Parathyroid adenoma (tissue), 2 donors: Measurements from ENCODE around the gene SLC13A3.

Experiments used
- H2AFZ ChIP-seq: fragments of 300-600 bp; sonication (generic); one replicate; pipeline ENCODE4 v1.7.0; 2017; ENCODE audit warnings: antibody characterized with exemption, mild to moderate bottlenecking
- H3K27ac ChIP-seq: fragments of 300-600 bp; sonication (generic); one replicate; pipeline ENCODE4 v1.7.0; 2017
- H3K27me3 ChIP-seq: fragments of 300-600 bp; sonication (generic); one replicate; pipeline ENCODE4 v1.7.0; 2017; ENCODE audit warnings: low read length; ENCODE audit not compliant: control insufficient read depth, insufficient read depth
- H3K36me3 ChIP-seq: fragments of 300-600 bp; sonication (generic); one replicate; pipeline ENCODE4 v1.7.0; 2017; ENCODE audit warnings: low read length; ENCODE audit not compliant: control insufficient read depth, insufficient read depth
- H3K4me1 ChIP-seq: fragments of 300-600 bp; sonication (generic); one replicate; pipeline ENCODE4 v1.7.0; 2017; ENCODE audit warnings: control low read depth
- H3K4me2 ChIP-seq: fragments of 300-600 bp; sonication (generic); one replicate; pipeline ENCODE4 v1.7.0; 2017; ENCODE audit warnings: low read length
- H3K4me3 ChIP-seq: fragments of 300-600 bp; sonication (generic); one replicate; pipeline ENCODE4 v1.7.0; 2017; ENCODE audit warnings: low read depth, low read length
- H3K79me2 ChIP-seq: fragments of 300-600 bp; sonication (generic); one replicate; pipeline ENCODE4 v1.7.0; 2017; ENCODE audit warnings: control low read depth
- H3K9ac ChIP-seq: fragments of 300-600 bp; sonication (generic); one replicate; pipeline ENCODE4 v1.7.0; 2017; ENCODE audit warnings: mild to moderate bottlenecking
- H3K9me3 ChIP-seq: fragments of 300-600 bp; sonication (generic); one replicate; pipeline ENCODE4 v1.7.0; 2017; ENCODE audit warnings: low read length; ENCODE audit not compliant: control insufficient read depth
- TF ChIP-seq, protein P1 (sequence below): fragments of 300-600 bp; sonication (generic); IDR thresholded peaks from one replicate; pipeline ENCODE4 v1.7.0; 2017; ENCODE audit warnings: antibody characterized with exemption, mild to moderate bottlenecking
- donor health status: primary hyperparathyroidism.

SLC13A3 gene

DNA sequence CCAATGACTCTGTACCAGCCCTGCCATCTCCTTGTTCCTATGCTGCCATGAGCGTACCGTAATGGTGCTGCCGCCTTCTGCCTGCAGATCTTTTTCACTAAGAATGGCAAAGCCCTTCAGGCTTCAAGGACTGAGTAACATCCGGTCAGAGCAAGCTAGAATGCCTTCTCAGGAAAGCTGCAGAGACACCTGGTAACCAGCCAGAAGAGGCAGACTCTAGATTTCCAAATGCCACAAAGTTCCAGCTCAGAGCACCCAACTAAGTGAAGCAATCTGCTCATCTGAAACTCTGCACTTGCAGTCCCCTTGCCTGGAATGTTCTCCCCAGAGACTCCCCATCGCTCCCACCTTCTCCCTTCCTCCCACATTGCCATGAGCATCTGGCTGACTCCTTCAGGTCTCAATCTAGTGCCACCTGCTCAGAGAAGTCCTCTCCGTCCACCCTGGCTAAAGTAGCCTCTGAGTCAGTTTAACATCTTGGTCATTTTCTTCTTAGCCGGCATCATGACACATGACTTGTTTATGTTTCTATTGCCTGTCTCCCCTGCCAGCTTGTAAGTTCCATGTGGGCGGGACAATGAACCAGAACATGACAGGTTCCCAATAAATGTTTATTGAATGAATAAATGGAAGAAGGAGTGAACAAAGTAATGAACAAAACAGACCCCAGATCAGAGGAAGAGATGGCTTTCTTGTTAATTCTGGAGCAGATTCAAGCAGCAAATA lies 93.9 kb downstream of the SLC13A3 start:
- no peak overlapping the region for H2AFZ ChIP-seq
- TF ChIP-seq, protein P1, sequence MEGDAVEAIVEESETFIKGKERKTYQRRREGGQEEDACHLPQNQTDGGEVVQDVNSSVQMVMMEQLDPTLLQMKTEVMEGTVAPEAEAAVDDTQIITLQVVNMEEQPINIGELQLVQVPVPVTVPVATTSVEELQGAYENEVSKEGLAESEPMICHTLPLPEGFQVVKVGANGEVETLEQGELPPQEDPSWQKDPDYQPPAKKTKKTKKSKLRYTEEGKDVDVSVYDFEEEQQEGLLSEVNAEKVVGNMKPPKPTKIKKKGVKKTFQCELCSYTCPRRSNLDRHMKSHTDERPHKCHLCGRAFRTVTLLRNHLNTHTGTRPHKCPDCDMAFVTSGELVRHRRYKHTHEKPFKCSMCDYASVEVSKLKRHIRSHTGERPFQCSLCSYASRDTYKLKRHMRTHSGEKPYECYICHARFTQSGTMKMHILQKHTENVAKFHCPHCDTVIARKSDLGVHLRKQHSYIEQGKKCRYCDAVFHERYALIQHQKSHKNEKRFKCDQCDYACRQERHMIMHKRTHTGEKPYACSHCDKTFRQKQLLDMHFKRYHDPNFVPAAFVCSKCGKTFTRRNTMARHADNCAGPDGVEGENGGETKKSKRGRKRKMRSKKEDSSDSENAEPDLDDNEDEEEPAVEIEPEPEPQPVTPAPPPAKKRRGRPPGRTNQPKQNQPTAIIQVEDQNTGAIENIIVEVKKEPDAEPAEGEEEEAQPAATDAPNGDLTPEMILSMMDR, result no peak

DNA sequence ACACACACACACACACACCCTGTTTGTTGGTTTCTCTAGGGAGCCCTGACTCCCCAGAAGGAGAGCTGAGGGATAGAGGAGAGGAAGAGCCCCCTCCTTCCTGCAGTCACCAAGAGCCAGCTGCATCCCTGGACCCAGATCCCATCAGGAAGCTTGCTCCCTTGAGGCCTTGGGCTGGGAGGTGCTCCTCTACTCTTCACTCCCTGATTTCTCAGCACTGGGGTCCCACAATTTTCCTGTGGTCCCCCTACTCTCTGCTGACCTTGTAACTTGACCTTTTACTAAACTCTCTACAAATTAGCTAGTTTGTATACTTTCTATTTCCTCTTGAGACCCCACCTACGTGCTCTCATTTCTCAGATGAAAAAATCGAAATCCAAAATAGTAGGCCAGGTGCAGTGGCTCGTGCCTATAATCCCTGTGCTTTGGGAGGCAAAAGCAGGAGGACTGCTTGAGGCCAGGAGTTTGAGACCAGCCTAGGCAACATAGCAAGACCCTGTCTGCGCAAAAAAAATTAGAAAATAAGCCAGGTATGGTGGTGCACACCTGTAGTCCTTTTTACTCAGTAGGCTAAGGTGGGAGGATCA lies 95.8 kb downstream of the SLC13A3 start:
- Histone ChIP-seq H3K27ac (no peak overlapping the region), H3K36me3 (no peaks in the 10 kb centered on the region), H3K4me1 (no peaks in the 10 kb centered on the region), H3K4me2 (no peak overlapping the region), H3K79me2 (no peaks in the 10 kb centered on the region), H2AFZ (no peak overlapping the region), H3K27me3 (no peaks in the 10 kb centered on the region), H3K9me3 (no peaks in the 10 kb centered on the region), H3K9ac (no peak overlapping the region), H3K4me3 (no peak overlapping the region)
- TF ChIP-seq, protein P1, result no peak

More for the DNA sequence above, 93.9 kb downstream of the SLC13A3 start:
- H3K36me3 ChIP-seq, result no peaks in the 10 kb centered on the region
- H3K9me3 ChIP-seq, result no peaks in the 10 kb centered on the region
- no peak overlapping the region for H3K9ac ChIP-seq
- no peaks in the 10 kb centered on the region for H3K27me3 ChIP-seq
- H3K27ac ChIP-seq, result no peak overlapping the region
- H3K4me1 ChIP-seq, result peaks cover 3% of the 10 kb centered on the region
- H3K4me2 ChIP-seq, result no peak overlapping the region
- H3K79me2 ChIP-seq, result no peaks in the 10 kb centered on the region
- H3K4me3 ChIP-seq, result no peak overlapping the region

DNA sequence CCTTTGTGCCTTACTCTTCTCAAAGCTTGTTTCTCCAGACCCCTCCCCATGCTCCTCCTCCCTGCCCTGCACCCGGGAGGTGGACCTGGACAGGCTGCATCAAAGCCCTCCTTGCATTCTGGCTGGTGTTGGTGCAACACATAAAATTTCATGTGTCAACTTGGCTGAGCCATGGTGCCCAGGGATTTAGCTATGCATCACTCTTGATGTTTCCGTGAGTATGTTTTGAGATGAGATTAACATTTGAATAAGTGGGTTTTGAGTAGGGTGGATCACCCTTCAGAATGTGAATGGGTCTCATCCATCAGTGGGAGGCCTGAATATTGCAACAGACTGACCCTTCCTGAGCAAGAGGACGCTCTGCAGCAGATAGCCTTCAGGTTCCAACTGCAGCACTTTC lies 96.4 kb downstream of the SLC13A3 start:
- no peak overlapping the region for H3K9ac ChIP-seq
- H2AFZ ChIP-seq, result no peak overlapping the region
- H3K4me3 ChIP-seq, result no peak overlapping the region
- no peak overlapping the region for H3K4me2 ChIP-seq
- no peaks in the 10 kb centered on the region for H3K4me1 ChIP-seq
- H3K27me3 ChIP-seq, result no peaks in the 10 kb centered on the region
- H3K36me3 ChIP-seq, result no peaks in the 10 kb centered on the region
- no peak overlapping the region for H3K27ac ChIP-seq
- TF ChIP-seq, protein P1, result no peak
- H3K9me3 ChIP-seq, result no peaks in the 10 kb centered on the region
- H3K79me2 ChIP-seq, result no peaks in the 10 kb centered on the region

DNA sequence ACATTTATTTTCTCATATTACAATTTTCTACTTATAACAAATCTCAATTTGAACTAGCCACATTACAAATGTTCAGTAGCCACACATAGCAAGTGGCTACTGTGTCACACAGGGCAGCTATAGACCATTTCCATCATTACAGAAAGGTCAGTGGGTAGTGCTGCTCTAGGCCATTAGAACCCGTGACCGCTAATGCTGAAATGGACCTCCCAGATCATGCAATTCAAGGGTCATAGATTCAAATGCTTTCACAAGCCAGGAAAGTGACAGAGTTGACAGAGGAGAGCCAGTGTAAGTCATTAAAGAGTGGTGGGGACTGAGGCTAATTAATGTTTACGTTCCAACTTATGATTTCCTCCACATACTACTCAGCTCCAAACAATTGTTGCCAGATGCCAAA lies 97.3 kb downstream of the SLC13A3 start:
- H3K9me3 ChIP-seq, result no peaks in the 10 kb centered on the region
- H3K27ac ChIP-seq, result no peak overlapping the region
- H3K4me2 ChIP-seq, result no peak overlapping the region
- no peaks in the 10 kb centered on the region for H3K27me3 ChIP-seq
- no peak overlapping the region for H3K4me3 ChIP-seq
- no peak overlapping the region for H3K9ac ChIP-seq
- H3K79me2 ChIP-seq, result no peaks in the 10 kb centered on the region
- no peak overlapping the region for H2AFZ ChIP-seq
- TF ChIP-seq, protein P1, result no peak
- H3K4me1 ChIP-seq, result no peaks in the 10 kb centered on the region
- H3K36me3 ChIP-seq, result no peaks in the 10 kb centered on the region
